Activated T-helper 9 cell treated with anti-CD3 and anti-CD28 coated beads, Interleukin-2, amount 50 U/mL, for 16 hours (primary cell): ENCODE results near the gene CYP2A6.
"Not testable (repeated sequence)": the region's sequence is repeated elsewhere in the genome, so short reads cannot be mapped to it uniquely, and the experiment has no call there.

Experiments
- DNase-seq: peaks from one replicate; pipeline ENCODE4 v3.0.0-alpha.2; 2020; ENCODE audit warnings: low read depth

CYP2A6 gene

GRCh38 chr19:40850277-40850676 lies at the start of gene CYP2A6:
CYP2A6 (minus strand) TSS chr19:40850447; CDS start chr19:40850426, 21 bp downstream.
- not testable (repeated sequence) for DNase-seq

- DNase-seq: not testable (repeated sequence)
These were observed 49.7 kb upstream of the CYP2A6 start for GRCh38 chr19:40899964-40900363.

GRCh38 chr19:40896843-40897789 lies 46.9 kb upstream of the CYP2A6 start:
- DNase-seq: not testable (repeated sequence)

GRCh38 chr19:40896418-40896796 lies 46.2 kb upstream of the CYP2A6 start:
- no peak for DNase-seq

- DNase-seq: no peak
These were observed 42.9 kb upstream of the CYP2A6 start for GRCh38 chr19:40893112-40893511.

GRCh38 chr19:40889366-40889765 lies 39.1 kb upstream of the CYP2A6 start:
- no peak for DNase-seq

- no peak for DNase-seq
These were observed 37.9 kb upstream of the CYP2A6 start for GRCh38 chr19:40888191-40888590.

GRCh38 chr19:40884187-40884931 lies 34.1 kb upstream of the CYP2A6 start:
- DNase-seq: not testable (repeated sequence)

- DNase-seq: not testable (repeated sequence)
These were observed 31.8 kb upstream of the CYP2A6 start, which contains the start of gene CYP2A7 for GRCh38 chr19:40882062-40882461. CYP2A7 (minus strand) TSS chr19:40882231; CDS start chr19:40882210, 21 bp downstream.

GRCh38 chr19:40879349-40879748 lies 29.1 kb upstream of the CYP2A6 start:
- not testable (repeated sequence) for DNase-seq

- DNase-seq: peak; percentile 65
These were observed 25.3 kb upstream of the CYP2A6 start for GRCh38 chr19:40875526-40875951.

GRCh38 chr19:40874874-40875273 lies 24.6 kb upstream of the CYP2A6 start:
- DNase-seq: not testable (repeated sequence)

- not testable (repeated sequence) for DNase-seq
These were observed 23.6 kb upstream of the CYP2A6 start for GRCh38 chr19:40873873-40874272.

GRCh38 chr19:40872209-40872608 lies 22.0 kb upstream of the CYP2A6 start:
- DNase-seq: no peak

GRCh38 chr19:40867701-40868100 lies 17.5 kb upstream of the CYP2A6 start:
- no peak for DNase-seq

- not testable (repeated sequence) for DNase-seq
These were observed 14.7 kb upstream of the CYP2A6 start for GRCh38 chr19:40864739-40865496.

- no peak for DNase-seq
These were observed 12.5 kb upstream of the CYP2A6 start for GRCh38 chr19:40862785-40863184.

- no peak for DNase-seq
These were observed 12.1 kb upstream of the CYP2A6 start for GRCh38 chr19:40862333-40862732.

GRCh38 chr19:40858109-40858508 lies 7.9 kb upstream of the CYP2A6 start:
- no peak for DNase-seq

GRCh38 chr19:40852467-40853152 lies 2.4 kb upstream of the CYP2A6 start:
- DNase-seq: not testable (repeated sequence)

GRCh38 chr19:40846722-40847121 lies 3.5 kb downstream of the CYP2A6 start:
- not testable (repeated sequence) for DNase-seq
